ENCODE data around the gene AMFR. TPM values are rescaled to one million over a fixed set of nuclear protein-coding genes. Genes with fewer than 3 reads are reported as not detected.

AMFR gene
- total RNA-seq, 4 donors from 2014 or later = 81.5 to 190 (median 112) TPM

- no peak overlapping the region for H3K27ac ChIP-seq
- TF ChIP-seq POLR2A (IDR thresholded peaks at IDR 0.05) (no peak), CTCF (IDR thresholded peaks at IDR 0.05) (no peak)
- H3K9me3 ChIP-seq = no peaks in the 10 kb centered on the region
- no peak overlapping the region for H3K4me3 ChIP-seq
- DNase-seq = peak in 1 of 2 donors; percentile 5
- no peaks in the 10 kb centered on the region for H3K27me3 ChIP-seq
- intact Hi-C loops (cut with DNase I; ENCODE audit: low total_unique reads) = no loop called here
- H3K36me3 ChIP-seq = no peaks in the 10 kb centered on the region
- H3K4me1 ChIP-seq = no peaks in the 10 kb centered on the region
These were observed 72.8 kb downstream of the AMFR start for GRCh38 chr16:56352351-56353053.

- no peaks in the 10 kb centered on the region for H3K36me3 ChIP-seq
- no peak for DNase-seq
- H3K27me3 ChIP-seq = no peaks in the 10 kb centered on the region
- H3K4me3 ChIP-seq = no peak overlapping the region
- H3K9me3 ChIP-seq = no peaks in the 10 kb centered on the region
- no peaks in the 10 kb centered on the region for H3K4me1 ChIP-seq
- intact Hi-C loops (cut with DNase I; ENCODE audit: low total_unique reads) = no loop called here
- no peak overlapping the region for H3K27ac ChIP-seq
- no peak for TF ChIP-seq CTCF (IDR thresholded peaks at IDR 0.05)
- TF ChIP-seq POLR2A (IDR thresholded peaks at IDR 0.05) = no peak
These were observed 73.9 kb downstream of the AMFR start for GRCh38 chr16:56351481-56351880.

- TF ChIP-seq CTCF (IDR thresholded peaks at IDR 0.05) = no peak
- no peak for TF ChIP-seq POLR2A (IDR thresholded peaks at IDR 0.05)
- intact Hi-C loops (cut with DNase I; ENCODE audit: low total_unique reads) = no loop called here
These were observed 74.6 kb downstream of the AMFR start for GRCh38 chr16:56350491-56351405.

GRCh38 chr16:56349711-56350161 lies 75.6 kb downstream of the AMFR start:
- Histone ChIP-seq H3K27ac (no peak overlapping the region), H3K4me3 (no peak overlapping the region), H3K36me3 (no peaks in the 10 kb centered on the region), H3K4me1 (no peaks in the 10 kb centered on the region), H3K9me3 (no peaks in the 10 kb centered on the region), H3K27me3 (no peaks in the 10 kb centered on the region)
- no peak for TF ChIP-seq CTCF (IDR thresholded peaks at IDR 0.05)
- TF ChIP-seq POLR2A (IDR thresholded peaks at IDR 0.05) = no peak
- intact Hi-C loops (cut with DNase I; ENCODE audit: low total_unique reads) = no loop called here
- no peak for DNase-seq

More at GRCh38 chr16:56350491-56351405, 74.6 kb downstream of the AMFR start:
- Histone ChIP-seq H3K27me3 (no peaks in the 10 kb centered on the region), H3K9me3 (no peaks in the 10 kb centered on the region), H3K4me3 (no peak overlapping the region), H3K36me3 (no peaks in the 10 kb centered on the region), H3K27ac (no peak overlapping the region), H3K4me1 (no peaks in the 10 kb centered on the region)
- DNase-seq = no peak

GRCh38 chr16:56349086-56349415 lies 76.3 kb downstream of the AMFR start:
- H3K9me3 ChIP-seq = no peaks in the 10 kb centered on the region
- H3K36me3 ChIP-seq = no peaks in the 10 kb centered on the region
- H3K4me1 ChIP-seq = no peaks in the 10 kb centered on the region
- intact Hi-C loops (cut with DNase I; ENCODE audit: low total_unique reads) = no loop called here
- H3K27me3 ChIP-seq = no peaks in the 10 kb centered on the region
- no peak for DNase-seq
- no peak overlapping the region for H3K27ac ChIP-seq
- TF ChIP-seq CTCF (IDR thresholded peaks at IDR 0.05) (no peak), POLR2A (IDR thresholded peaks at IDR 0.05) (no peak)
- no peak overlapping the region for H3K4me3 ChIP-seq

Measured in uterus (tissue), 4 donors.